Astrocyte of the spinal cord (primary cell): ENCODE data around the gene CNTNAP5.
A peak's percentile ranks its signal among the peaks of the same experiment; 100 is the strongest.

Source experiments
- DNase-seq: peaks from one replicate; pipeline ENCODE4 v3.0.0; 2011; ENCODE audit warnings: low read depth, low spot score
- H3K4me3 ChIP-seq: 2 replicates; pipeline ENCODE4 v1.5.1; 2011; ENCODE audit warnings: low read depth, mild to moderate bottlenecking, low read length, moderate library complexity
- in situ Hi-C: cut with HindIII; loops from 2 replicates; pipeline ENCODE4 v1.10.0; 2017; ENCODE audit warnings: low sequenced_read_pairs
- TF ChIP-seq, protein P1 (sequence below): IDR thresholded peaks from 2 replicates; pipeline ENCODE4 v1.5.1; 2012; ENCODE audit warnings: low read depth, mild to moderate bottlenecking, low read length, inconsistent platforms

Gene CNTNAP5

DNA sequence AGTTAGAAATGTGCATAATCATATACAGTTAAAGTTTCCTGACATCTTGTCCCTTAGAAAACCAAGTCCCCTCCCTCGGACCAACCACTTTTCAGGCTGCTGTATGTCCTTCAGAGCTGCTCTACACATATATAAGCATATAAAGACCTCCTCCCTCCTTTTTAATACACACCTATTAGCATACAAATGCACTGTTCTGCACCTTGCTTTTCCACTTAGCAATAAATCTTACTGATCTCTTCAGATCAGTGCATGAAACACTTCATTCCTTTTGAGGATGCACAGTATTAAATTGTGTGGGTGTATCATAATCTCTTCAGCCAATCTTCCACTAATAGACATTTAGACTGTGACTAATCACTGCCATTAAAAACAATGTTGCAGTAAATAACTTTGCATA lies 79.8 kb downstream of the CNTNAP5 start:
- no peak for DNase-seq
- no peak overlapping the region for H3K4me3 ChIP-seq
- in situ Hi-C loops, result no loop called here
- TF ChIP-seq, protein P1, sequence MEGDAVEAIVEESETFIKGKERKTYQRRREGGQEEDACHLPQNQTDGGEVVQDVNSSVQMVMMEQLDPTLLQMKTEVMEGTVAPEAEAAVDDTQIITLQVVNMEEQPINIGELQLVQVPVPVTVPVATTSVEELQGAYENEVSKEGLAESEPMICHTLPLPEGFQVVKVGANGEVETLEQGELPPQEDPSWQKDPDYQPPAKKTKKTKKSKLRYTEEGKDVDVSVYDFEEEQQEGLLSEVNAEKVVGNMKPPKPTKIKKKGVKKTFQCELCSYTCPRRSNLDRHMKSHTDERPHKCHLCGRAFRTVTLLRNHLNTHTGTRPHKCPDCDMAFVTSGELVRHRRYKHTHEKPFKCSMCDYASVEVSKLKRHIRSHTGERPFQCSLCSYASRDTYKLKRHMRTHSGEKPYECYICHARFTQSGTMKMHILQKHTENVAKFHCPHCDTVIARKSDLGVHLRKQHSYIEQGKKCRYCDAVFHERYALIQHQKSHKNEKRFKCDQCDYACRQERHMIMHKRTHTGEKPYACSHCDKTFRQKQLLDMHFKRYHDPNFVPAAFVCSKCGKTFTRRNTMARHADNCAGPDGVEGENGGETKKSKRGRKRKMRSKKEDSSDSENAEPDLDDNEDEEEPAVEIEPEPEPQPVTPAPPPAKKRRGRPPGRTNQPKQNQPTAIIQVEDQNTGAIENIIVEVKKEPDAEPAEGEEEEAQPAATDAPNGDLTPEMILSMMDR, result no peak

DNA sequence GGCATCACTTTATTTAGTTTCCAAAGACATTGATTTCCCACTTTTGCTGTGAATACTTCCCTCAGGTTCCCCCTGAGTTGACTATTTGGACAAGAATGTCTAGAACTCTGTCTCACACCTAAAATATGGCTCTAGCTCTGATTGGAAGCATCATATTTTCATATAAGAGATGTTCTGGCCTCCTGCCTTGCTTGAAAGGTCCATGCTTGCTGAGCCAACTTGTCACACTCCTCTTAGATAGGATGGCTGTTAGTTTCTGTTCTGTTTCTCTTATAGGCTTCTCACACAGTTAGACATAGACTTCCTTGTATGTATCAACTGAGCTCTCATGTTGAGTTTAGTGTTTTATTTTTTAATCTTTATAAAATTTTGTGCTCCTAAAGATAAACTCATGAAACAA lies 87.1 kb downstream of the CNTNAP5 start:
- TF ChIP-seq, protein P1, result no peak
- H3K4me3 ChIP-seq, result no peak overlapping the region
- no peak for DNase-seq
- in situ Hi-C loops, result no loop called here

DNA sequence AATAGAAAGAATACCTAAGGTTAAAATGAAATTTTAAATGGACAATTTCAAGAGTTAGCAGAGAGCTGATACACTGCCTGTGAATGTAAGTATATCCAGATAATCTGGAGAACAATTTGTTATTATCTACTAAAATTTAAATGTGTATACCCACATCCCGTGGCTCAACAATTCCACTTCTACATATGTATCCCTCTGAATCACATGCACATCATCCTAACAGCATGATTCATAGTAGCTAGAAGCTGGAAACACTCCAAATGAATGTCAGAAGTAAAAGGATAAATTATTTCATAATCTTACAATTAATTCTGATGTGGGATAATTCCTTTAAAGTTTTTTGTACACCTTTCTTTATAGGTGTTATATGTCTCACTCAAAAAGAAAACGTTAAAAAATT lies 87.9 kb downstream of the CNTNAP5 start:
- H3K4me3 ChIP-seq, result no peak overlapping the region
- TF ChIP-seq, protein P1, result no peak
- in situ Hi-C loops, result no loop called here
- peak; percentile 3 for DNase-seq

DNA sequence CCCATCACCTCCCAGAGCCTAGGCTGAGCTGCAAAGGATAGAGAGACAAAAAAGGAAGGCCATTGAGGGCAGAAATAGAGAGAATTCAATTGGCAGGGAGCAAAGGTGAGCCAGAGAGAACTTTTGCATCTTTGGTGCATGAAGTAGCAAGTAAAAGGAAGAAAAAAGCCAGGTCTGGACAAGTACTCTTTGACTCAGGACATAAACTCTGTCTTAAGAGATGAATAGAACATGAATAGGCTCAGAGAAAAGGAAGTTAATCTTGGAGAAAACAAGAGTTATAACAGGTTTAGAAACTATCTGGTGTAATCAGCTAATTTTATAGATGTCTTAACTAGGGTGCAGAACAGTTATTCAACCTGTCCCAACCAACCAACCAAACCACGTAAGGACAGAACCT lies 95.2 kb downstream of the CNTNAP5 start:
- TF ChIP-seq, protein P1, result no peak
- in situ Hi-C loops, result no loop called here
- no peak for DNase-seq
- no peak overlapping the region for H3K4me3 ChIP-seq

DNA sequence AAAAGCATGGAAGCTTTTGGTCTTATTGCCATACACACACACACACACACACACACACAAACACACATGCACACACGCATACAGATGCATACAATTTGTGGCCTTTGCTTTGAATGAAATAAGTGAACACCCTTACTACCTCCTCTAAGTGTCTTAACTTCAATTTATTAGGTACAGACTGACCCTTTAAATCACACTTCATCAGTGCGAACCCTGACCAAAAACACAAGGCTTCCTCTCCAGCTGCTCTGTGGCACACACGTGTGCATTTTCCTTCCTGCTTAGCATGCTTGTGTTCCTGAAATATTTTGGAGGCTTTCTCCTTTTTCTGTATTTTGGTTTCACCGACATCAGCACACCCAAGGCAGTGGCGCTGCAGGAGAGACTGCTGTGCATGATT lies 96.0 kb downstream of the CNTNAP5 start:
- TF ChIP-seq, protein P1, result no peak
- DNase-seq, result no peak
- in situ Hi-C loops, result no loop called here
- H3K4me3 ChIP-seq, result no peak overlapping the region

DNA sequence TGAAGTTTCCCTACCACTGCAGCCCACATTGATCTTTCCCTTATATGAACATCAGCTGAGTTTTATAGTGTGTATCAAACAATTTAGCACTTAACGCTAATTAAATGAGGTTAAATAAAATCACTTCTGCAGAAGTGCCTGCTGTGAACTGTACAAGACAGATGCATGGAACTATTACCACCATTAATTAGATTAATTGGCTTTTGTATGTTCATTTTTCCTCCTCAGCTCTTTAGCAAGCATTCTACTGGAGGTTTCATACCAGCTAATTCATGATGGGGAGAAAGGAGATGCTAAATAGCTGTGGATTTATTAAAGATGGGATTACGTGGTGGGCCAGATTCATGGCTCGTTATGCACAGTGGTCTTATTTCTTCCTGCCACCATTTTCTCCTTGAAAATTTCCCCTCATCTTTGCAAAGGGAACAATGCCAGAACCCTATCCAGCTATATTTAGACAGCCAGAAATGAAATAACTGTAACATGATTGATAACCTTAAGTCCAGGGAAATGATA lies 96.7 kb downstream of the CNTNAP5 start:
- TF ChIP-seq, protein P1, result no peak
- no peak overlapping the region for H3K4me3 ChIP-seq
- in situ Hi-C loops, result no loop called here
- DNase-seq, result no peak

DNA sequence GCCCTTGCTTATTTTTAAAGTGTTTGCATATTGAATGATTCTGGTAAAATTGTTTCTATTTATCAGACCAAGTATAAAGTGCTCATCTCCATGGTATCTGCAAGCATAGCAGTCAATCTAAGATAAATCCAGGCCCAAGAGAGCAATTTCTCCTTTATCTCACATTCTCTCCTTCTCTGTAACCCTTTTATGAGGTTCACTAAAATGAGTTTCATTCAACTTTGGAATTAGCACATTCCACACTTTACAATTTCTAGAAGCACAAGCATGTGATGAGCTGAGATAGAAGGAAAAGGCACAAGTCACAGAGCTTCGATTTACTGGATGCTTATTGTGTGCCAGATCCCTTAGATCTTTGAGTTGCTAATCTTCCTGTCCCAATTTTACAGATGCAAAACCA lies 97.3 kb downstream of the CNTNAP5 start:
- no peak for DNase-seq
- TF ChIP-seq, protein P1, result no peak
- no peak overlapping the region for H3K4me3 ChIP-seq
- in situ Hi-C loops, result no loop called here
